ENCODE data around the gene SUSD2. TPM values are rescaled to one million over a fixed set of nuclear protein-coding genes. Genes with fewer than 3 reads are reported as not detected.

Gene SUSD2
- total and polyA plus RNA-seq, 9 of the 15 experiments (the other 6 are each of a cell fraction or from before 2014, with no cell fraction given): 0.01 to 0.16 (median 0.04) TPM; not detected in 4

DNA sequence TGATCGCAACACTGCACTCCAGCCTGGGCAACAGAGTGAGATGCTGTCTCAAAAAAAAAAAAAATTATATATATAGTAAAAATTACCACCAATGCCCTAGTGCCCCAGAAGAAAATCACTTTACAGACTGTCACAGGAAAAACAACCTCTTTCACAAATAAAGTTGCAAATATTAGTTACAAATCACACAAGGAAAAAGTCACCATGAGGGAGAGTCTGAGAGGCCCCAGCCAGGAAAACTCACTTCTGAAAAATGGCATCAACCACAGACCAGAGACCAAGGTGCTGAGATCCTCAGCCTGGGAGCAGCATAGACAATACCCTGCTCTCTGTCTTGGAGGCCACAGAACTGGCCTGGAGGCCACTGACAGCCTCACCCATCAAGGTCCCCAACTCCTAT lies 43.2 kb downstream of the SUSD2 start (continued):
- TF ChIP-seq, protein P1, sequence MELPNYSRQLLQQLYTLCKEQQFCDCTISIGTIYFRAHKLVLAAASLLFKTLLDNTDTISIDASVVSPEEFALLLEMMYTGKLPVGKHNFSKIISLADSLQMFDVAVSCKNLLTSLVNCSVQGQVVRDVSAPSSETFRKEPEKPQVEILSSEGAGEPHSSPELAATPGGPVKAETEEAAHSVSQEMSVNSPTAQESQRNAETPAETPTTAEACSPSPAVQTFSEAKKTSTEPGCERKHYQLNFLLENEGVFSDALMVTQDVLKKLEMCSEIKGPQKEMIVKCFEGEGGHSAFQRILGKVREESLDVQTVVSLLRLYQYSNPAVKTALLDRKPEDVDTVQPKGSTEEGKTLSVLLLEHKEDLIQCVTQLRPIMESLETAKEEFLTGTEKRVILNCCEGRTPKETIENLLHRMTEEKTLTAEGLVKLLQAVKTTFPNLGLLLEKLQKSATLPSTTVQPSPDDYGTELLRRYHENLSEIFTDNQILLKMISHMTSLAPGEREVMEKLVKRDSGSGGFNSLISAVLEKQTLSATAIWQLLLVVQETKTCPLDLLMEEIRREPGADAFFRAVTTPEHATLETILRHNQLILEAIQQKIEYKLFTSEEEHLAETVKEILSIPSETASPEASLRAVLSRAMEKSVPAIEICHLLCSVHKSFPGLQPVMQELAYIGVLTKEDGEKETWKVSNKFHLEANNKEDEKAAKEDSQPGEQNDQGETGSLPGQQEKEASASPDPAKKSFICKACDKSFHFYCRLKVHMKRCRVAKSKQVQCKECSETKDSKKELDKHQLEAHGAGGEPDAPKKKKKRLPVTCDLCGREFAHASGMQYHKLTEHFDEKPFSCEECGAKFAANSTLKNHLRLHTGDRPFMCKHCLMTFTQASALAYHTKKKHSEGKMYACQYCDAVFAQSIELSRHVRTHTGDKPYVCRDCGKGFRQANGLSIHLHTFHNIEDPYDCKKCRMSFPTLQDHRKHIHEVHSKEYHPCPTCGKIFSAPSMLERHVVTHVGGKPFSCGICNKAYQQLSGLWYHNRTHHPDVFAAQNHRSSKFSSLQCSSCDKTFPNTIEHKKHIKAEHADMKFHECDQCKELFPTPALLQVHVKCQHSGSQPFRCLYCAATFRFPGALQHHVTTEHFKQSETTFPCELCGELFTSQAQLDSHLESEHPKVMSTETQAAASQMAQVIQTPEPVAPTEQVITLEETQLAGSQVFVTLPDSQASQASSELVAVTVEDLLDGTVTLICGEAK (IDR thresholded peaks at IDR 0.05): peak; percentile 49; the same call in 1 of the 2 replicates
- TF ChIP-seq, protein P1 (CRISPR knock-in tag; IDR thresholded peaks at IDR 0.05): no peak
